IMR-90 (cell line): ENCODE data around the gene TFAP2B. TPM values are rescaled to one million over a fixed set of nuclear protein-coding genes. Genes with fewer than 3 reads are reported as not detected.
A peak's percentile ranks its signal among the peaks of the same experiment; 100 is the strongest.

Source experiments
- ATAC-seq: fragments of 200-7000 bp; cut with Tn5 transposase; 2 replicates; pipeline ENCODE4 v1.9.1; 2020; ENCODE audit warnings: low read depth, mild to moderate bottlenecking, moderate library complexity
- BruUV-seq: library from RNA; stranded (reverse); fragments of 400-500 nt; replicated peaks from 2 replicates; lab custom pipeline; 2021; lab: Mats Ljungman, UMichigan
- CTCF ChIA-PET: fragments of 300-600 bp; formaldehyde crosslinking; extraction: SDS; loops from one replicate; lab custom pipeline; 2021; ENCODE audit warnings: antibody characterized with exemption; lab: Yijun Ruan, JAX
- POLR2A ChIA-PET: fragments of 300-600 bp; sonication (Branson Sonifier 250); formaldehyde crosslinking; loops from one replicate; lab custom pipeline; 2022; ENCODE audit warnings: antibody characterized with exemption; ENCODE audit not compliant: unreplicated experiment; lab: Charles Lee
- DNase-seq: peaks from one replicate; pipeline ENCODE4 v3.0.0; 2013
- H2AFZ ChIP-seq: replicated peaks from 2 replicates; pipeline ENCODE3; 2013; ENCODE audit warnings: low read length, mild to moderate bottlenecking; ENCODE audit not compliant: poor library complexity
- H2AK5ac ChIP-seq: 2 replicates; pipeline ENCODE4 v1.6.1; 2013; ENCODE audit warnings: low read depth, low read length, inconsistent platforms
- H2AK9ac ChIP-seq: replicated peaks from 2 replicates; pipeline ENCODE3; 2013; ENCODE audit warnings: mild to moderate bottlenecking, low read depth, low read length, moderate library complexity; ENCODE audit not compliant: poor library complexity
- H2BK120ac ChIP-seq: 2 replicates; pipeline ENCODE4 v1.6.1; 2013; ENCODE audit warnings: low read depth, low read length, inconsistent platforms
- H2BK15ac ChIP-seq: 3 replicates; pipeline ENCODE4 v1.6.1; 2013; ENCODE audit warnings: low read depth, low read length, inconsistent platforms
- H2BK20ac ChIP-seq: 2 replicates; pipeline ENCODE4 v1.6.1; 2013; ENCODE audit warnings: low read depth, mild to moderate bottlenecking, inconsistent platforms, low read length, moderate library complexity
- H2BK5ac ChIP-seq: 2 replicates; pipeline ENCODE4 v1.6.1; 2013; ENCODE audit warnings: mild to moderate bottlenecking, low read depth, low read length, inconsistent platforms; ENCODE audit not compliant: poor library complexity, severe bottlenecking
- H3K14ac ChIP-seq: replicated peaks from 2 replicates; pipeline ENCODE4 v1.6.1; 2013; ENCODE audit warnings: low read depth, low read length, inconsistent platforms
- H3K18ac ChIP-seq: 2 replicates; pipeline ENCODE4 v1.6.1; 2013; ENCODE audit warnings: low read depth, low read length, control low read depth
- H3K23ac ChIP-seq: 2 replicates; pipeline ENCODE4 v1.6.1; 2013; ENCODE audit warnings: low read depth, low read length, inconsistent platforms
- H3K27ac ChIP-seq: 2 replicates; pipeline ENCODE4 v1.5.1; 2013; ENCODE audit warnings: mild to moderate bottlenecking, control low read depth, low read length; ENCODE audit not compliant: insufficient read depth
- H3K27me3 ChIP-seq: 2 replicates; pipeline ENCODE4 v1.6.1; 2013; ENCODE audit warnings: low read length; ENCODE audit not compliant: control insufficient read depth, insufficient read depth
- H3K36me3 ChIP-seq: 2 replicates; pipeline ENCODE4 v1.6.1; 2013; ENCODE audit warnings: low read length, mixed read lengths; ENCODE audit not compliant: control insufficient read depth, insufficient read depth
- H3K4ac ChIP-seq: 2 replicates; pipeline ENCODE4 v1.6.1; 2013; ENCODE audit warnings: low read depth, low read length, inconsistent platforms
- H3K4me1 ChIP-seq: 2 replicates; pipeline ENCODE4 v1.6.1; 2013; ENCODE audit warnings: low read length, mixed read lengths; ENCODE audit not compliant: control insufficient read depth, insufficient read depth
- H3K4me2 ChIP-seq: 2 replicates; pipeline ENCODE4 v1.6.1; 2013; ENCODE audit warnings: low read depth, mild to moderate bottlenecking, control low read depth, low read length, moderate library complexity
- H3K4me3 ChIP-seq: 2 replicates; pipeline ENCODE4 v1.5.1; 2013; ENCODE audit warnings: low read depth, mild to moderate bottlenecking, control low read depth, low read length, moderate library complexity; ENCODE audit not compliant: insufficient read depth
- H3K56ac ChIP-seq: 2 replicates; pipeline ENCODE4 v1.6.1; 2013; ENCODE audit warnings: low read length, inconsistent platforms; ENCODE audit not compliant: insufficient read depth; ENCODE audit errors: extremely low read depth
- H3K79me1 ChIP-seq, 2 experiments: 2 replicates each; pipeline ENCODE4 v1.6.1; 2013; ENCODE audit warnings: low read length in 2 of 2, inconsistent platforms in 1 of 2, low read depth in 1 of 2
- H3K9ac ChIP-seq: 2 replicates; pipeline ENCODE4 v1.6.1; 2013; ENCODE audit warnings: low read depth, low read length, control low read depth
- H3K9me1 ChIP-seq: 2 replicates; pipeline ENCODE4 v1.6.1; 2013; ENCODE audit warnings: low read length, inconsistent platforms; ENCODE audit not compliant: insufficient read depth
- H3K9me3 ChIP-seq: 2 replicates; pipeline ENCODE4 v1.6.1; 2013; ENCODE audit warnings: low read length; ENCODE audit not compliant: control insufficient read depth, insufficient read depth
- H4K20me1 ChIP-seq: 2 replicates; pipeline ENCODE4 v1.6.1; 2013; ENCODE audit warnings: low read length, inconsistent platforms; ENCODE audit not compliant: insufficient read depth
- H4K5ac ChIP-seq: 2 replicates; pipeline ENCODE4 v1.6.1; 2013; ENCODE audit warnings: mild to moderate bottlenecking, low read depth, low read length, control low read depth
- H4K8ac ChIP-seq, 2 experiments: 2 replicates each; pipeline ENCODE4 v1.6.1; 2013; ENCODE audit warnings: low read depth in 2 of 2, low read length in 2 of 2, control low read depth in 1 of 2, inconsistent platforms in 1 of 2
- H4K91ac ChIP-seq: 2 replicates; pipeline ENCODE4 v1.6.1; 2013; ENCODE audit warnings: low read depth, low read length, inconsistent platforms; ENCODE audit not compliant: insufficient read depth
- CHD1 ChIP-seq: IDR thresholded peaks from 2 replicates; pipeline ENCODE4 v1.6.1; 2012; ENCODE audit warnings: low read depth, low read length, improper control_type of control experiment
- ELK1 ChIP-seq: fragments of 150-350 bp; IDR thresholded peaks from 2 replicates; pipeline ENCODE4 v1.6.1; 2016; ENCODE audit warnings: low read depth, mild to moderate bottlenecking, low read length, moderate library complexity, borderline replicate concordance
- FOS ChIP-seq: fragments of 150-350 bp; IDR thresholded peaks from 2 replicates; pipeline ENCODE4 v1.6.1; 2016; ENCODE audit warnings: low read depth, low read length
- MAFK ChIP-seq: IDR thresholded peaks from 2 replicates; pipeline ENCODE4 v1.6.1; 2012; ENCODE audit warnings: low read depth, low read length, improper control_type of control experiment
- MAZ ChIP-seq: IDR thresholded peaks from 2 replicates; pipeline ENCODE4 v1.6.1; 2012; ENCODE audit warnings: low read depth, mild to moderate bottlenecking, low read length, improper control_type of control experiment, moderate library complexity, borderline replicate concordance
- POLR2A ChIP-seq: IDR thresholded peaks from 2 replicates; pipeline ENCODE4 v1.6.1; 2012; ENCODE audit warnings: mild to moderate bottlenecking, low read depth, low read length
- RAD21 ChIP-seq: IDR thresholded peaks from 2 replicates; pipeline ENCODE4 v1.6.1; 2012; ENCODE audit warnings: low read length, improper control_type of control experiment
- RCOR1 ChIP-seq: IDR thresholded peaks from 2 replicates; pipeline ENCODE4 v1.6.1; 2012; ENCODE audit warnings: mild to moderate bottlenecking, low read length, improper control_type of control experiment; ENCODE audit not compliant: insufficient replicate concordance
- SMC3 ChIP-seq: fragments of 150-350 bp; IDR thresholded peaks from 2 replicates; pipeline ENCODE4 v1.6.1; 2016; ENCODE audit warnings: low read depth, mild to moderate bottlenecking, antibody characterized with exemption, low read length, moderate library complexity
- USF2 ChIP-seq: fragments of 150-350 bp; IDR thresholded peaks from 2 replicates; pipeline ENCODE4 v1.6.1; 2017; ENCODE audit warnings: mild to moderate bottlenecking, antibody characterized with exemption, low read length, low read depth
- WGBS, 2 experiments: methylation state at CpG; one replicate each; pipeline versions ENCODE4 v1.1.5 to v1.1.7; 2013; ENCODE audit warnings: missing lambda C conversion rate in 2 of 2; ENCODE audit not compliant: insufficient read length in 1 of 2; ENCODE audit errors: extremely low coverage in 2 of 2; 5-methylcytosine and 5-hydroxymethylcytosine counted together
- dilution Hi-C: fragments of 300-500 bp; cut with HindIII; formaldehyde crosslinking; loops from one replicate; pipeline ENCODE4 v1.14.3; 2018; ENCODE audit warnings: low sequenced_read_pairs; ENCODE audit not compliant: unreplicated experiment
- in situ Hi-C: fragments of 300-500 bp; cut with MboI; formaldehyde crosslinking; loops from 3 replicates; pipeline ENCODE4 v1.14.3; 2019; ENCODE audit warnings: low sequenced_read_pairs, inconsistent platforms, mixed read lengths
- intact Hi-C: fragments of 100-400 bp; cut with micrococcal nuclease; formaldehyde crosslinking; loops from 2 replicates; pipeline ENCODE4 v1.10.0; 2022
- polyA plus RNA-seq, 3 experiments: library from polyadenylated mRNA; depleted of rRNA; stranded (reverse); fragments of >200 nt; gene quantifications; 2 replicates each; pipeline ENCODE4 v1.2.3, GENCODE V29; 2012; ENCODE audit warnings: low replicate concordance in 1 of 3
- total RNA-seq: library from RNA; depleted of rRNA; stranded (reverse); fragments of >200 nt; gene quantifications from 2 replicates; pipeline ENCODE4 v1.2.3, GENCODE V29; 2012

The TFAP2B gene
- total and polyA plus RNA-seq, 2 of the 4 experiments (the other 2 are of a cell fraction) = not detected

GRCh38 chr6:50819466-50819903 is 814 bp downstream of the TFAP2B start:
- H2BK5ac ChIP-seq = no peak overlapping the region
- no peak overlapping the region for H4K5ac ChIP-seq
- no TSS peak for BruUV-seq
- H3K23ac ChIP-seq = no peak overlapping the region
- WGBS, 2 experiments = 1% methylated on average over 22 of the region's 45 CpGs; no CpG with 5 or more reads in 1 of the 2 experiments
- intact Hi-C loops = loop anchor here (10.0 kb wide), 1 partner anchor 1035 kb away; no protein-coding TSS in a partner anchor
- no peak for TF ChIP-seq RAD21
- no peak for TF ChIP-seq ELK1
- no peak for TF ChIP-seq MAZ
- TF ChIP-seq USF2 = no peak
- no peak for TF ChIP-seq RCOR1
- TF ChIP-seq FOS = no peak
- TF ChIP-seq SMC3 = no peak
- no peak for TF ChIP-seq MAFK
- TF ChIP-seq POLR2A = no peak
- no peak for TF ChIP-seq CHD1
- no peaks in the 10 kb centered on the region for H3K36me3 ChIP-seq
- peaks cover 56% of the 10 kb centered on the region for H3K27me3 ChIP-seq
- H3K4me2 ChIP-seq = no peak overlapping the region; the same call in 1 of the 2 replicates
- no peak overlapping the region for H3K4ac ChIP-seq
- in situ Hi-C loops = loop anchor here (25.0 kb wide), 1 partner anchor 1193 kb away; no protein-coding TSS in a partner anchor
- dilution Hi-C loops = no loop called here
- no peak overlapping the region for H3K9ac ChIP-seq
- H2AK9ac ChIP-seq = no peak overlapping the region
- H3K4me3 ChIP-seq = no peak overlapping the region
- no peak overlapping the region for H3K14ac ChIP-seq
- no peak overlapping the region for H4K8ac ChIP-seq
- no peak overlapping the region for H2BK15ac ChIP-seq
- H3K18ac ChIP-seq = no peak overlapping the region
- CTCF ChIA-PET = interaction anchor here (0.6 kb wide), 1 partner anchor 1203 kb away, joined by 4 read pairs; no protein-coding TSS in a partner anchor
- no peaks in the 10 kb centered on the region for H3K79me1 ChIP-seq
- no peak overlapping the region for H3K27ac ChIP-seq
- no peak overlapping the region for H2BK120ac ChIP-seq
- H2BK20ac ChIP-seq = no peak overlapping the region
- ATAC-seq (no peak), DNase-seq (no peak)
- no peaks in the 10 kb centered on the region; the same call in 1 of the 2 replicates for H3K9me3 ChIP-seq
- H2AFZ ChIP-seq = peak overlapping the region; percentile 80
- H2AK5ac ChIP-seq = no peak overlapping the region
- H3K56ac ChIP-seq = no peak overlapping the region
- no peaks in the 10 kb centered on the region for H3K9me1 ChIP-seq
- H3K4me1 ChIP-seq = no peaks in the 10 kb centered on the region
- H4K20me1 ChIP-seq = no peaks in the 10 kb centered on the region
- POLR2A ChIA-PET = no interaction called here
- no peak overlapping the region for H4K91ac ChIP-seq
